HG02938 (cell line): ENCODE measurements around the gene GCLM.
"Not testable (repeated sequence)": the region's sequence is repeated elsewhere in the genome, so short reads cannot be mapped to it uniquely, and the experiment has no call there.

Experiments used
- ATAC-seq: cut with Tn5 transposase; IDR thresholded peaks from one replicate; pipeline ENCODE4 v1.9.1; 2021; ENCODE audit warnings: mild to moderate bottlenecking, moderate library complexity; ENCODE audit not compliant: unreplicated experiment

GCLM gene

GRCh38 chr1:93899543-93900207 lies 9.6 kb downstream of the GCLM start:
- ATAC-seq: no peak

DNA sequence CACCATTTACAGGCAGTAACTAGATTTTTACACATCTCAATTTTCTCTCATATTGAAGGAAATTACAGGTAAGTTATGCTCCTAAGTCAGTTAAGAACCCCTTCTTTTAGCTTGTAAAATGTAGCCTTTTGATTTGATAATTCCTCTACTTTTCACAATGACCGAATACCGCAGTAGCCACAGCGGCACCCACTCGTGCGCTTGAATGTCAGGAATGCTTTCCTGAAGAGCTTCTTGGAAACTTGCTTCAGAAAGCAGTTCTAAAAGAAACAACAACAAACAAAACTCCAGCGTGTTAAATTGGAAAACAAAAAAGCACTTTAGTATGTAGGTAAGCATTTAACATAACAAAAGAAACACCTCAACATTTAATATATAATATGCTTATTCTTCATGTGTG lies 20.3 kb downstream of the GCLM start:
- no peak for ATAC-seq

DNA sequence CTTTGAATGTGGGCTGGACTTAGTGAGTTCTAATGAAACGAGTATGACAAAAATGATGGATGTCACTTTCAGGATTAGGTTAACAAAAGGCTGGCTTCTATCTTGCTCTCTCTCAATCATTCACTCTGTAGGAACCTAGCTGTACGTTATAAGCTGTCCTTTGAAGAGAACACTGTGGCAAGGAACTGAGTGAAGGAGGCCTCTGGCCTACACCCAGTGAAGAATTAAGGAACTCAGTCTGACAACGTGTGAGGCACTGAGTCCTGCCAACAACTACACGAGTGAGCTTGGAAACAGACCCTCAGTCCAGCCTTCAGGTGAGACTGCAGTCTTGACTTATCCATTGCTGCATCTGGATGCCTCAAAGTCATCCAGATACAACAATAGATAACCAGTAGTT lies 27.0 kb downstream of the GCLM start:
- no peak for ATAC-seq

- ATAC-seq: no peak
Measured at GRCh38 chr1:93880731-93881130, 28.5 kb downstream of the GCLM start.

- ATAC-seq: peak; percentile 89
Measured at GRCh38 chr1:93878889-93879586, 30.2 kb downstream of the GCLM start, which contains the start of gene DNTTIP2. Gene DNTTIP2 (minus strand): TSS chr1:93879206. CDS start chr1:93879148, 58 bp downstream.

GRCh38 chr1:93878501-93878888 lies 30.7 kb downstream of the GCLM start:
- peak; percentile 70 for ATAC-seq

DNA sequence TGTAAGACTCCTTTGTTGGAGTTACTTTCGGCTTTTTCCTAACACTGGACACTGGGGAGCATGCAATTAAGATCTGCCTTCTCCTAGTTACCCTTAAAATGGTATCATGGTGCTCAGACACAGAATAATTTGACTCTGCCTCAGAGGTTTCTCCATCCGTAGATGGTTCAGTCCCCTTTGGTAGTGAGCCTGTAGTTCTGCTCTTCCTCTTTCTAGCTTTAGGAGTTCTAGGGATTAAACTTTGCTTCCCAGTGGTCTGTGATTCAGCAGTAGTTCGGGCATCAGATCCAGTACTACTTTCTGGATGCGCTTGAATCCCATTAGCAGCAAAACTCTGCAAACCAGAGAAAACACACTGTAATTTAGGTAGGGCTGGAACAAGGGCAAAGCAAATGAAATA lies 31.7 kb downstream of the GCLM start:
- ATAC-seq: no peak

GRCh38 chr1:93876244-93876643 lies 33.0 kb downstream of the GCLM start:
- no peak for ATAC-seq

DNA sequence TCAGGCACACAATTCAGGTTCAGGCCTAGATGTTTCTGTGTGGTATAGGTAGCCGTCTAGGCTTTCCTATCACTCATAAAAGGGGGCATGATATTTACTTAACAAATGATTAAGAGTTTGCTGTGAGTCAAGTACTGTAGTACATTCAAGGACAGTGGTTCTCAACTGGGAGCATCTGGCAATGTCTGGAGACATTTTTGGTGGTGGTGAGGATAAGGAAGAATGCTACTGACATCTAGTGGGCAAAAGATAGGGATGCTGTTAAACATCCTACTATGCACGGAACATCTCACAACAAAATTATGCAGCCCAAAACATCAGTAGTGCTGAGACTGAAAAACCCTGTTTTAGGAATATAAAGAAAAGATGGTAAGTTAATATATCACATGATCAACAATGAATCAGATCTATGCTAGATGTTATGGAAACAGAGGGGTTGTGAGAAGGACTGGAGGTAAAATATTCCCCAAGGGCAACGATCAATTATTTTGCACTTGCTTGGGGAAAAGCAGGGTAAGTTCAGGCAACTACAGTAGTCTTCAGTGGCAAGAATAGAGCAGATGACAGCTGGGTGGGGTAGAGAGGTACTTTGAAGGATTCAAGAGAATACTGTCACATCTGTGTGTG lies 35.1 kb downstream of the GCLM start:
- no peak for ATAC-seq

DNA sequence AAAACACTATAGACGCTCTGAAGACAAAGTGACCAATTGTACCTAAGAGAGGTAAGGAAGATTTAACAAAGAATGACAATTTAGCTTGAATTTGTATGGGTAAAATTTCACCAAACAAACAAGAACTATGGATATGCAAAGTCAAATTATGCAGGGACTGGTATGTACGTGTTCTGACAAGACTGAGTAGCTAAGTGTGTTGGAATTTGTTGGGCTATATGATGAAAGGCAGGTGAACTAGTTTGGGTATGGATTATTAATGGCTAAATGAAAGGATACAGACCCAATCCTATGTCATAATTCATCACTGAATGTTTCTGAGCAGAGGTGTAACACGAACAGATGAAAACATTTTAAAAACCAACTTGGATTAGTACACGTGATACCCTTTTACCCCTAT lies 37.9 kb downstream of the GCLM start:
- no peak for ATAC-seq

GRCh38 chr1:93869653-93870052 lies 39.6 kb downstream of the GCLM start:
- no peak for ATAC-seq

DNA sequence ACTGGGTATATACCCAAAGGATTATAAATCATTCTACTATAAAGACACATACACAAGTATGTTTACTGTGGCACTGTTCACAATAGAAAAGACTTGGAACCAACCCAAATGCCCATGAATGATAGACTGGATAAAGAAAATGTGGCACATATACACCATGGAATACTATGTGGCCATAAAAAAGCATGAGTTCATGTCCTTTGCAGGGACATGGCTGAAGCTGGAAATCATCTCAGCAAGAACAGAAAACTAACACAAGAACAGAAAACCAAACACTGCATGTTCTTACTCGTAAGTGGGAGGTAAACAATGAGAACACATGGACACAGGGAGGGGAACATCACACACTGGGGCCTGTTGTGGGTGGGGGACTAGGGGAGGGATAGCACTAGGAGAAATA lies 40.7 kb downstream of the GCLM start:
- ATAC-seq: not testable (repeated sequence)

GRCh38 chr1:93865253-93865652 lies 44.0 kb downstream of the GCLM start:
- ATAC-seq: no peak

DNA sequence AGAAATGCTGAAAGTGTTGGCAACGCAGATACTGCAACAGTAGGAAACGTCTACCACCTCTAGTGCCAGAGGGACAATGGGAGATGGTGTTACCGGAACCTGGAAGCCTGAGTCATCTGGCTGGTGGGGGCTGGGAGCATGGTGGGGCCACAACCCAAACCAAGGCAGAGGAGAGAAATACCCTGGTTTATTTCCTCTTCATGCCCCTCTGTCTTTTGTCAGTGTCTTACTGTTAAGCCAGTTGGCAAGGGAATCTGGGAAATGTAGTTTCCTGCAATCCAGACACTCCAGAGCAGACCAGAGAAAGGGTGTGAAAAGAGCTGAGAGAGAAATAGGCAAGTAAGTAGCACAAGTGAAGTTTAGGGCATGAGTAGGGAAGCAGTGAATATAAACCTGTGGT lies 45.1 kb downstream of the GCLM start:
- ATAC-seq: no peak

DNA sequence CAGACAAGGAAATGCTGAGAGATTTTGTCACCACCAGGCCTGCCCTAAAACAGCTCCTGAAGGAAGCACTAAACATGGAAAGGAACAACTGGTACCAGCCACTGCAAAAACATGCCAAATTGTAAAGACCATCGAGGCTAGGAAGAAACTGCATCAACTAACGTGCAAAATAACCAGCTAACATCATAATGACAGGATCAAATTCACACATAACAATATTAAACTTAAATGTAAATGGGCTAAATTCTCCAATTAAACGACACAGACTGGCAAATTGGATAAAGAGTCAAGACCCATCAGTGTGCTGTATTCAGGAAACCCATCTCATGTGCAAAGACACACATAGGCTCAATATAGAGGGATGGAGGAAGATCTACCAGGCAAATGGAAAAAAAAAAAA lies 51.6 kb downstream of the GCLM start:
- not testable (repeated sequence) for ATAC-seq

GRCh38 chr1:93855983-93856382 lies 53.2 kb downstream of the GCLM start:
- ATAC-seq: not testable (repeated sequence)

DNA sequence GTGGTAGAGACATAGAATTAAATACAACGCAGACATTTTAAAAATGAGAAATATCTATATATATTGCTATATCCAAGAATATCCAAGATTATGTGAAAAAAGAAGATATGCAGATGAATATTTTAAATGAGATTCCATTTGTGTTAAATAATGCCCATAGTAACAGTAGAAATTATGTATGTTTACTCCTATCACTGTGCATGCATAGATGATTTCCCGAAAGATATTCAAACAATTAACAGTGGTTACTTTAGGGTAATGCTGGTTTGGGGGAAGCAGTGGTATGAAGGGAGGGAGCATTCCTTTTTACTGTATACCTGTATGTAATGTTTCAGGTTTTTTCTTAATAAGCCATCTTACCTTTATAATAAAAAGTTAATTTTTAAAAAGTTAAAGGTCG lies 55.3 kb downstream of the GCLM start:
- ATAC-seq: no peak

- no peak for ATAC-seq
Measured at GRCh38 chr1:93851878-93852277, 57.4 kb downstream of the GCLM start.

- no peak for ATAC-seq
Measured at GRCh38 chr1:93851327-93851712, 57.9 kb downstream of the GCLM start.

DNA sequence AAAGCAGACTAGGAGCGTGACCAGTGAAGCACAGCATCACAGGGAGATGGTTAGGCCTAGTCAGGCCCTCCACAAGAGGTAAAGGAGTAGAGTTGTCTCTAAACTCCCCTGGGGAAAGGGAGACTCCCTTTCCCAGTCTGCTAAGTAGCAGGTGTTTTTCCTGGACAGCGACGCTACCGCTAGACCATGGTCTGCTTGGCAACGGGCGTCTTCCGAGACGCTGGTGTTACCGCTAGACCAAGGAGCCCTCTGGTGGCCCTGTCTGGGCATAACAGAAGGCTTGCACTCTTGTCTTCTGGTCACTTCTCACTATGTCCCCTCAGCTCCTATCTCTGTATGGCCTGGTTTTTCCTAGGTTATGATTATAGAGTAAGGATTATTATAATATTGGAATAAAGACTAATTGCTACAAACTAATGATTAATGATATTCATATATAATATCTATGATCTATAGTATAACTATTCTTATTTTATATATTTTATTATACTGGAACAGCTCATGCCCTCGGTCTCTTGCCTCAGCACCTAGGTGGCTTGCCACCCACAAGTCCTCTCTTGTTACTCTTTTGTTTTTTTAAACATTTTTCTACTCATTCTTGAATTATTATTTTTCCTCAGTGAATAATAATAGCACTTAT lies 58.4 kb downstream of the GCLM start:
- ATAC-seq: not testable (repeated sequence)

DNA sequence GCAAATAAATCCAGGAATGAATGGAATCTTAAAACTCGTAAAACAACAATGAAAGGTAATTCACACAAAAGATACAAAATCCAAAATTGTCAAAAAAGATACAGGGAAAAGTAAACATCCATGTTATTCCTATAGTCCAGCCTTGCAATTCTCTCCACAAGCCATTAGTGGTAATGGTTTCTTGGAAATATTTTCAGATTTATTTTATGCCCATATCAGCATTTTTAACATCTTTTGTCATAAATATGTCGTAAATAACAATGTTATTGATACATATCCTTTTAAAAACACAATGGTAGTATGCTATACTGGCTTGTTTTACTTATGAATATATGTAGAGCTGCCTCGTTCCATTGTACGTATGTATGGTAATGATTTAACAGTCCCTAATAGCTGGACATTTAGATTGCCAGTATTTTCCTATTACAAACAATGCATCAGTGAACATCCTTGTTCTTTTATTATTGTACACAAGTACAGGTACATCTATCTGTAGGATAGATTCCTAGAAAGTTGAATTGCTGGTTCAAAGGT lies 60.8 kb downstream of the GCLM start:
- ATAC-seq: no peak
